Mesenchymal stem cell (in vitro differentiated cells and primary cell): ENCODE results near the gene CCDC136.

ENCODE experiments used
- DNase-seq: peaks from one replicate; pipeline ENCODE4 v3.0.0-alpha.2; 2013
- H2AFZ ChIP-seq: one replicate; pipeline ENCODE4 v1.6.1; 2013; ENCODE audit warnings: low read depth, mild to moderate bottlenecking, control low read depth, inconsistent platforms, low read length, moderate library complexity
- H2AK5ac ChIP-seq: 2 replicates; pipeline ENCODE4 v1.6.1; 2013; ENCODE audit warnings: low read length, moderate library complexity, mild to moderate bottlenecking, inconsistent platforms; ENCODE audit not compliant: severe bottlenecking
- H2BK120ac ChIP-seq: one replicate; pipeline ENCODE4 v1.6.1; 2013; ENCODE audit warnings: low read depth, mild to moderate bottlenecking, inconsistent platforms, low read length, moderate library complexity
- H2BK12ac ChIP-seq, 2 experiments: one replicate each; pipeline ENCODE4 v1.6.1; 2013; ENCODE audit warnings: inconsistent platforms in 2 of 2, low read length in 2 of 2, mild to moderate bottlenecking in 2 of 2, moderate library complexity in 2 of 2, control low read depth in 1 of 2
- H2BK15ac ChIP-seq: one replicate; pipeline ENCODE4 v1.6.1; 2013; ENCODE audit warnings: mild to moderate bottlenecking, low read depth, inconsistent platforms; ENCODE audit not compliant: poor library complexity, severe bottlenecking
- H2BK5ac ChIP-seq: 2 replicates; pipeline ENCODE4 v1.6.1; 2013; ENCODE audit warnings: low read depth, mild to moderate bottlenecking, low read length, control low read depth, inconsistent platforms; ENCODE audit not compliant: poor library complexity, severe bottlenecking
- H3K14ac ChIP-seq, 2 experiments: one replicate each; pipeline ENCODE4 v1.6.1; 2013; ENCODE audit warnings: inconsistent platforms in 2 of 2, low read length in 2 of 2, control low read depth in 1 of 2, mild to moderate bottlenecking in 1 of 2, moderate library complexity in 1 of 2
- H3K18ac ChIP-seq, 2 experiments: one replicate each; pipeline ENCODE4 v1.6.1; 2013; ENCODE audit warnings: inconsistent platforms in 2 of 2, low read length in 2 of 2, control low read depth in 1 of 2, low read depth in 1 of 2, mild to moderate bottlenecking in 1 of 2
- H3K23ac ChIP-seq, 2 experiments: one replicate each; pipeline ENCODE4 v1.6.1; 2013; ENCODE audit warnings: inconsistent platforms in 2 of 2, low read length in 2 of 2, mild to moderate bottlenecking in 2 of 2, moderate library complexity in 2 of 2, control low read depth in 1 of 2
- H3K27ac ChIP-seq: 2 replicates; pipeline ENCODE4 v1.5.1; 2013; ENCODE audit warnings: mild to moderate bottlenecking, moderate library complexity, low read length, control low read depth, inconsistent platforms; ENCODE audit not compliant: poor library complexity, severe bottlenecking
- H3K27me3 ChIP-seq, 2 experiments: 2 replicates each; pipeline versions ENCODE4 v1.6.1 to v1.7.0; 2013; ENCODE audit warnings: low read length in 2 of 2, mild to moderate bottlenecking in 2 of 2, moderate library complexity in 2 of 2, control low read depth in 1 of 2, inconsistent platforms in 1 of 2; ENCODE audit not compliant: control insufficient read depth in 1 of 2, insufficient read depth in 1 of 2
- H3K36me3 ChIP-seq, 2 experiments: 2 replicates each; pipeline versions ENCODE4 v1.6.1 to v1.7.0; 2013; ENCODE audit warnings: low read length in 2 of 2, control low read depth in 1 of 2, inconsistent platforms in 1 of 2, low read depth in 1 of 2, mild to moderate bottlenecking in 1 of 2; ENCODE audit not compliant: insufficient read depth in 2 of 2, control insufficient read depth in 1 of 2
- H3K4ac ChIP-seq, 2 experiments: one replicate each; pipeline ENCODE4 v1.6.1; 2013; ENCODE audit warnings: inconsistent platforms in 2 of 2, low read length in 2 of 2, mild to moderate bottlenecking in 2 of 2, moderate library complexity in 2 of 2, control low read depth in 1 of 2, low read depth in 1 of 2
- H3K4me1 ChIP-seq: 2 replicates; pipeline ENCODE4 v1.6.1; 2013; ENCODE audit warnings: low read depth, low read length, control low read depth; ENCODE audit not compliant: control insufficient read depth, insufficient read depth
- H3K4me2 ChIP-seq: 2 replicates; pipeline ENCODE4 v1.6.1; 2013; ENCODE audit warnings: low read length, mild to moderate bottlenecking, inconsistent platforms; ENCODE audit not compliant: poor library complexity, severe bottlenecking
- H3K4me3 ChIP-seq, 2 experiments: 2 replicates each; pipeline versions ENCODE4 v1.5.1 to v1.7.0; 2013; ENCODE audit warnings: low read length in 2 of 2, mild to moderate bottlenecking in 2 of 2, control low read depth in 1 of 2, low read depth in 1 of 2; ENCODE audit not compliant: insufficient read depth in 1 of 2
- H3K79me1 ChIP-seq: replicated peaks from 2 replicates; pipeline ENCODE4 v1.6.1; 2013; ENCODE audit warnings: mild to moderate bottlenecking, control low read depth, low read length, inconsistent platforms; ENCODE audit not compliant: poor library complexity, severe bottlenecking
- H3K9ac ChIP-seq: 2 replicates; pipeline ENCODE4 v1.7.0; 2013; ENCODE audit warnings: mild to moderate bottlenecking, low read length, moderate library complexity
- H3K9me3 ChIP-seq: 2 replicates; pipeline ENCODE4 v1.7.0; 2013; ENCODE audit warnings: mild to moderate bottlenecking, low read length; ENCODE audit not compliant: control insufficient read depth
- H4K8ac ChIP-seq: one replicate; pipeline ENCODE4 v1.6.1; 2013; ENCODE audit warnings: inconsistent platforms, mild to moderate bottlenecking, low read length, moderate library complexity
- H4K91ac ChIP-seq: one replicate; pipeline ENCODE4 v1.6.1; 2013; ENCODE audit warnings: mild to moderate bottlenecking, low read length, inconsistent platforms
- WGBS: methylation state at CpG from one replicate; pipeline ENCODE4 v1.1.7; 2013; ENCODE audit warnings: mixed read lengths; 5-methylcytosine and 5-hydroxymethylcytosine counted together

CCDC136 gene

DNA sequence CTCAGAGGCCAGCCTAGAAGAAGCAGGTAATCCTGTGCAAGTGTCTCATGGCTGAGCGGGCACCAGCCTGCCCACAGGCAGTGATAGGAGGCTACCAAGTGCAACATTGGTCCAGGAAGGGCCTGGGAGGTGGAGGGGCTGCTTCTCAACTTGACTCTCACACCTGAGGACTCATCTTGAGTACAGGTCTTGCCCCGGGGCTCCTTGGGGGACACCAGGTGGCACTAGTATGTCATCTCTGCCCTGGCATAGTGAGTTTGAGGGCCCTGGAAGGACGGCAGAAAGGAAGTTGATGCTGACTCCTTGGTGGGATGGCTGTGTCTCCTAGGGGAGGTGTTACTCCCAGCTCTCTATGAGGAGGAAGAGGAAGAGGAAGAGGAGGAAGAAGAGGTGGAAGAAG is 2.3 kb downstream of the CCDC136 start:
- H4K8ac ChIP-seq, result no peak overlapping the region
- no peaks in the 10 kb centered on the region for H3K9me3 ChIP-seq
- no peak overlapping the region for H2BK5ac ChIP-seq
- H3K4me1 ChIP-seq, result peaks cover 9% of the 10 kb centered on the region
- no peak overlapping the region for H3K4me3 ChIP-seq
- no peak overlapping the region for H3K4me2 ChIP-seq
- H3K14ac ChIP-seq, result no peak overlapping the region
- H3K23ac ChIP-seq, result no peak overlapping the region
- no peak overlapping the region for H2AFZ ChIP-seq
- H3K27me3 ChIP-seq, result peaks cover 0 to 8% of the 10 kb centered on the region in 2 experiments
- peaks cover 2 to 39% of the 10 kb centered on the region in 2 experiments for H3K36me3 ChIP-seq
- no peak overlapping the region for H4K91ac ChIP-seq
- H2BK15ac ChIP-seq, result no peak overlapping the region
- no peak overlapping the region for H2AK5ac ChIP-seq
- H3K18ac ChIP-seq, result no peak overlapping the region
- H3K4ac ChIP-seq, result no peak overlapping the region
- no peak overlapping the region for H3K27ac ChIP-seq
- no peaks in the 10 kb centered on the region for H3K79me1 ChIP-seq
- 74% methylated on average over 3 of the region's 3 CpGs for WGBS
- H2BK12ac ChIP-seq, result no peak overlapping the region
- no peak overlapping the region for H3K9ac ChIP-seq
- no peak overlapping the region for H2BK120ac ChIP-seq
- DNase-seq, result no peak

DNA sequence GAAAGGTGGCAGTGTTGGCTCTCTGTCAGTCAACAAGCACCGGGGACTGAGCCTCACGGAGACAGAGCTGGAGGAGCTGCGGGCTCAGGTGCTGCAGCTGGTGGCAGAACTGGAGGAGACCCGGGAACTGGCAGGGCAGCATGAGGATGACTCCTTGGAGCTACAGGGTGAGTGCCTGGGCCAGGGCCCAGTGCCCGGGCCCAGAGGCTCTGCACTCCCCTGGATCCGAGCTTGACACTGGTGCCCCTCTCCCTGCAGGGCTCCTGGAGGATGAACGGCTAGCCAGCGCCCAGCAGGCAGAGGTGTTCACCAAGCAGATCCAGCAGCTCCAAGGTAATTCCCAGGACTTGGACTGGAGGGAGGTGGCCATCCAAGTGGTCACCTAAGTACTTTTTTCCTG is 2.7 kb downstream of the CCDC136 start:
- H4K91ac ChIP-seq, result no peak overlapping the region
- no peak overlapping the region for H2BK12ac ChIP-seq
- H3K27me3 ChIP-seq, result peaks cover 0 to 5% of the 10 kb centered on the region in 2 experiments
- no peak overlapping the region for H2BK120ac ChIP-seq
- H3K4me2 ChIP-seq, result no peak overlapping the region
- no peak overlapping the region for H2AK5ac ChIP-seq
- no peak overlapping the region for H3K23ac ChIP-seq
- WGBS, result 98% methylated on average over 8 of the region's 8 CpGs
- H3K14ac ChIP-seq, result no peak overlapping the region
- no peak overlapping the region for H3K27ac ChIP-seq
- H3K4me3 ChIP-seq, result no peak overlapping the region
- H2AFZ ChIP-seq, result no peak overlapping the region
- H2BK15ac ChIP-seq, result no peak overlapping the region
- DNase-seq, result no peak
- H3K4ac ChIP-seq, result no peak overlapping the region
- H3K79me1 ChIP-seq, result no peaks in the 10 kb centered on the region
- H3K18ac ChIP-seq, result no peak overlapping the region
- H4K8ac ChIP-seq, result no peak overlapping the region
- peaks cover 9% of the 10 kb centered on the region for H3K4me1 ChIP-seq
- H3K36me3 ChIP-seq, result peaks cover 2 to 43% of the 10 kb centered on the region in 2 experiments
- no peak overlapping the region for H3K9ac ChIP-seq
- H3K9me3 ChIP-seq, result no peaks in the 10 kb centered on the region
- H2BK5ac ChIP-seq, result no peak overlapping the region

DNA sequence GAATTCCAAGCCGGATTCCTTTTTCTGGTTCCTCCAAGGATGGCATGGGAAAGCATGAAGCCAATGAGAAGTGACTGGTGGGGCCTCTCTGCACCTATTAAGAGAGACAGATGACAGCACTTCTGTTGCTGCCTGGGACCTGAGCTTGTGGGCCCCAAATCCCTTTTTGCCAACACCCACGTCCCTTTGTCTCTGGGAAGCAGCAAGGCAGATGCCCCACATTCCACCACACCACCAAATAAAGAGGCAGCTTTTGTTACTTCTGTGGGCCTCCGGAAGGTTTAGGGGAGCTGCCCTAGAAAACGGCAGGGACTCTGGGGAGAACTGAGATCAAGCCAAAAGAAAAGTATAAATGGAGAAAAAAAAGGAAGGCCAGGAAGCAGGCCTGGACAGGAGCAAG is 3.4 kb downstream of the CCDC136 start:
- Histone ChIP-seq H2BK5ac (no peak overlapping the region), H3K4ac (no peak overlapping the region), H2BK12ac (no peak overlapping the region), H3K27ac (no peak overlapping the region), H4K8ac (no peak overlapping the region), H3K27me3 (peaks cover 0 to 5% of the 10 kb centered on the region in 2 experiments), H3K9me3 (no peaks in the 10 kb centered on the region), H3K79me1 (no peaks in the 10 kb centered on the region), H3K4me3 (no peak overlapping the region), H2BK15ac (no peak overlapping the region), H2AFZ (no peak overlapping the region), H3K23ac (peak overlapping the region in 1 of 2 experiments; percentile 63), H3K9ac (no peak overlapping the region), H3K36me3 (peaks cover 2 to 50% of the 10 kb centered on the region in 2 experiments), H3K18ac (no peak overlapping the region), H4K91ac (no peak overlapping the region), H3K4me1 (peaks cover 9% of the 10 kb centered on the region), H2BK120ac (no peak overlapping the region), H2AK5ac (no peak overlapping the region), H3K4me2 (no peak overlapping the region), H3K14ac (no peak overlapping the region)
- no peak for DNase-seq
- 87% methylated on average over 4 of the region's 4 CpGs for WGBS

DNA sequence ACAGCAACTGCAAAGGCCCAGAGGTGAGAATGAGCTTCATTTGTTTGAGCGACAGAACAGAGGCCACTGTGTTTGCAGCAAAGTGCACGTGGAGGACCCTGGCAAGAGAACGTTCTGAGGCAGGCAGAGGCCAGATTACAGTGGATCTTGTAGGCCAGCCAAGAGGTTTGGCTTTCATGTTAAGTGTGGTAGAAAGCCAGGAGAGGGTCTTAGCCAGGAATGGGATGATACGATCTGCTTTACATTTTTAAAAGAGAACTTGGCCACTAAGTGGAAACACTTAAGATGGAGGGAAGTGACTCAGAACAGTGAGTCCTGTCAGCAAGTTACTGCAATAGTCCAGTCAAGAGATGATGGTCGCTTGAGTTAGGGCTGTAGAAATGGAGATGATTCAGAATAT is 4.6 kb downstream of the CCDC136 start:
- H3K18ac ChIP-seq, result no peak overlapping the region
- H3K4me3 ChIP-seq, result no peak overlapping the region
- H3K9me3 ChIP-seq, result no peaks in the 10 kb centered on the region
- no peak overlapping the region for H2BK12ac ChIP-seq
- no peak overlapping the region for H3K4me2 ChIP-seq
- no peak overlapping the region for H3K27ac ChIP-seq
- H2BK15ac ChIP-seq, result no peak overlapping the region
- H3K4me1 ChIP-seq, result peaks cover 6% of the 10 kb centered on the region
- no peak overlapping the region for H3K14ac ChIP-seq
- WGBS, result 41% methylated on average over 4 of the region's 5 CpGs
- H2BK120ac ChIP-seq, result no peak overlapping the region
- H3K36me3 ChIP-seq, result peaks cover 2 to 61% of the 10 kb centered on the region in 2 experiments
- peak overlapping the region; percentile 56 for H3K9ac ChIP-seq
- H4K91ac ChIP-seq, result no peak overlapping the region
- H3K23ac ChIP-seq, result no peak overlapping the region
- peak; percentile 84 for DNase-seq
- no peak overlapping the region for H2AFZ ChIP-seq
- H3K79me1 ChIP-seq, result no peaks in the 10 kb centered on the region
- H3K27me3 ChIP-seq, result peaks cover 0 to 5% of the 10 kb centered on the region in 2 experiments
- H4K8ac ChIP-seq, result no peak overlapping the region
- no peak overlapping the region for H2BK5ac ChIP-seq
- no peak overlapping the region for H2AK5ac ChIP-seq
- H3K4ac ChIP-seq, result peak overlapping the region in 1 of 2 experiments; percentile 39
